Stimulated activated CD4-positive, alpha-beta T cell treated with anti-CD3 and anti-CD28 coated beads, Interleukin-15, amount 100 ng/mL, for 24 hours (primary cell): ENCODE data around the gene ARFGAP1.

Source experiments
- DNase-seq: peaks from one replicate; pipeline ENCODE4 v3.0.0-alpha.2; 2020

The ARFGAP1 gene

DNA sequence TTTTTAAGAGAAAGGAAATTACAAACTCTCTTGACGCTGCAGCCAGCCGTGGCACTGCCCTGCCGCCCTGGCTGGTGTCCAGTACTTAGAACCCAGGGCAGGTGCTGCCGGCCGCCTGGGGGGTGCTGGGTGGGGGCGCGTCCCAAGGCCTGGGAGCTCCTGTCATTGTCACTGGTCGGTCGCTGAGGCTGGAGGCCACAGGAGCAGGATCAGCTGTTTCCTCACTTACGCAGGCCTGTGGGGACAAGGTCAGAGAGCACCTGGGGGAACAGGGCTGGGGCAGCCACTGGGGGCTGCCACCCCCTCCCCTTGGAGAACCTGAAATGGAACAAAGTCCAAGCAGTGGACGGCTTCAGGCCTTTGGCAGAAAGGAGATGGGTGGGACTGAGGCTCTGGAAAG lies 31.3 kb upstream of the ARFGAP1 start:
- no peak for DNase-seq

GRCh38 chr20:63242736-63243135 lies 29.9 kb upstream of the ARFGAP1 start:
- no peak for DNase-seq

DNA sequence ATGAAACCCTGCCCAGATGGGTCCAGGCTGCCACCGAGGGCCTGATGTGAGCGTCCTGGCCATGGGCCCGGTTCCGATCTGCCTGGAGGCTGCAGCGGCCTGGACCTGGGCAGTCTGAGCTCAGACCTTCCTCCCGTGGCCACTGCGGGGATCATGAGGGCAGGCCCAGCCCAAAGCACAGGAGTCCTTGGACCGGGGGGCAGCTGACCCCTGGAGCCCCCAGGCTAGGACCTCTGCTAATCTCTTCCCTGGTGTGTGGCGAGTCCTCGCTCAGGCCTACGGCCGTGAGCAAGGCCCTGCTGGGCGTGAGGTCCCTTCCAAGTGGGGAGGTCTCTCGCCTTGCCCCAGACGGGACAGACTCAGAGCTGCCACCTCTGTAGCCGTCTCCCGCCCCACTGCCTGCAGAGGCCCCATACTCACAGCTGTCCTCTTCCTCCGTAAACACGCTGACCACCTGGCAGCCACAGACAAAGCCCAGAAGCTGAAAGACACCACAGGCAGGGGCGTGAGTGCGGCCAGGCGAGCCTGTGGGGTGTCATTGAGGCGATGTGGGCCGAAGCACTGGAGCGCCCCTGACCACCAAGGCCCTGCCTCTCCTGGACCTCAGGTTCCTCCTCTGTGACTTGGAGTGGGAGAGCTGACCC lies 28.9 kb upstream of the ARFGAP1 start:
- DNase-seq: no peak

DNA sequence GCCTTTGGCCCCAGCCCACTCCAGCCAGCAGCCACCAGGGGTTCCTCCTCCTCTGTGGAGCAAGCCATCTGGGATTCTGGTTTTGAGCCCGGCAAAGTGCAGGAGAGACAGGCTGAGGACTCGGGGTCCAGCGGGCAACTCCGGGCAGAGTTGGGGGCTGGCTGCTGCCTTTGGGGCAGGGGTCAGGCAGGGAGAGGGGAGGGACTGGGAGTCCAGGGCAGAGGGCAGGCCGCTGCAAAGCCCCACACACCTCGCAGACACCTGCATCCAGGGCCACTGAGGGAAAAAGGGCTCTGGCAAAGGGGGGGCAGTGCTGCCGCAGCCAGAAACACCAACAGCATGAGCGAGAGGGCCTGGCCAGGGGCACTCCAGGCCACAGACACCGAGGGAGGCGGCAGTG lies 28.1 kb upstream of the ARFGAP1 start:
- no peak for DNase-seq

DNA sequence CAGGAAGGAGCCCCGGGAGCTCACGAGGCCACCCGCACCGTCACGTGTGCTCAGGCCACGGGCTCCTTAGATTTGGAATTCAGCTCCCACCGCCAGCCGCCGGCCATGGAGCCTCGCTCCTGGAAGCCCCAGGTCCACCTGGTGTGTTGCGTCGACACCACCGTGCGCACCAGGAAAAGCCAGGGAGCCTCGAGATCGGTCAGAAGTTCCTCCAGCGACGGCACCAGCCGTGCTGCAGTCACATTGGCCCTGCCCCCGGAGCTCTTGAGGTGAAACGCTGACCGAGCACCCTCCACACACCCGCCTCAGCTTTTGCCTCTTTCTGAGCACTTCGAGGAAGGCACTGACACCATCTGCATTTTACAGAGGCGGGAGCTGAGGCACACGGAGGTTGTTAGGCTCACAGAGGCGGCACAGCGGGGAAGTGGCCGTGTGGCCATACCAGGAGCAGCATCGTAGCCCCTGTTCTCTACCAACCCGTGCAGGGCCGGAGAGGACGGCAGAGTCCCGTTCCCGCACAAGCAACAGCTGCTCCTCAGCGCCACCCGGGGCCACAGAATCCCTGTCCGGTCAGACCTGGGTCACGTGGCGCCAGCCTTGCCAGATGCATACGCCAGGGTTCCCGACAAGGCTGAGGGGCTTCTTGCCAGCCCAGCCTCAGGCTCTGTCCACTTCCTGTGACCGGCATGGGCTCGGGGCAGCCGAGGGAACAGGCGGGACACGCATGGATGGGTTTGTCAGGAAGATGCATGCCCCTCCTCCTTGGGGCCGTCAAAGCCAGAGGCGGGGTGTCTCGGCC lies 25.9 kb upstream of the ARFGAP1 start:
- no peak for DNase-seq

DNA sequence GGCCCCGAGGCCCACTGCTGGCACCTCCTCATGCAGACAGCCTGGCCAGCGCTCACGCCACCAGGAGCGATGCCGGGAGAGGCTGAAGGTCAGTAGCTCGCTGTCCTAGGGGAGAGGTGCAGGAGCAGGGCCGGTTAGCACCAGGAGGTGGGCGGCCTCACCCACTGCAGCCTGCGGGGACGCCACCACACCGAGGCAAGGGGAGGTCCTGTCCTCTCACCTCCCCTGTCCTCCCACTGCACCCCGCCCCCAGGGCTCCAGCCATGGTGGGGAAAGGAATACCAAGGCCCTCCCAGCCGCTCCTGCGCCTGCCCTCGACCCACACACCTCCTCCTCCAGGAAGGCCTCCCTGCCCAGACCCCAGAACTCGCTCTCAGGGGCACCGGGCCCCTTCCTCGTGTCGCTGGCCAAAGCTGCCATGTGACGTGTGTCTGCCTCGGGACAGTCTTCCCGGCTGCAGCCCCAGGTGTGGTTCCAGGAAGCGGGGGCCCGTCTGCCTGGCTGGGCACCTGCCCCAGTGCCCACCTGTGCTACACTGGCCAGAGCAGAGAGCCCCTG lies 24.9 kb upstream of the ARFGAP1 start:
- DNase-seq: no peak

- DNase-seq: no peak
Measured at GRCh38 chr20:63248835-63249591, 23.6 kb upstream of the ARFGAP1 start.

DNA sequence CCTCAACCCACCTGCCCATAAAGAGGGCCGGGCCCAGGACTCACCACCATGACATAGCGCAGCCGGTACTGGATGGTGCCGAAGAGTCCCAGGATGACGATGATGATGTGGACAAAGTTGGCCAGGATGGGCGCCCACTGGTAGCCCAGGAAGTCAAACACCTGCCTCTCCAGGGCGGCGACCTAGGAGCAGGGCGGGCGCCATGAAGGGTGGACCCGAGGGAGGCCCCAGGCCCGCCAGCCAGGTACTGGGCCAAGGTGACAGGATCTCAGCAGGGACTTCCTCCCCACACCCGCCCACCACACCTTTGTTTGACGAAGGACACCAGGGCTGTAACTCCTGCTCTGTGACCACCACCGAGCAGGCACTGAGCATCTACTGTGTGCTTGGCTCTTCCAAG lies 22.7 kb upstream of the ARFGAP1 start:
- DNase-seq: no peak

DNA sequence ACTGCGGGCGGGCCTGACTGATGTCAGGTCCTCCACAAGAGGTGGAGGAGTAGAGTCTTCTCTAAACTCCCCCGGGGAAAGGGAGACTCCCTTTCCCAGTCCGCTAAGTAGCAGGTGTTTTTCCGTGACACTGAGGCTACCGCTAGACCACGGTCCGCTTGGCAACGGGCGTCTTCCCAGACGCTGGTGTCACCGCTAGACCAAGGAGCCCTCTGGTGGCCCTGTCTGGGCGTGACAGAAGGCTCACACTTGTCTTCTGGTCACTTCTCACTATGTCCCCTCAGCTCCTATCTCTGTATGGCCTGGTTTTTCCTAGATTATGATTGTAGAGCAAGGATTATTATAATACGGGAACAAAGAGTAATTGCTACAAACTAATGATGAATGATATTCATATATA lies 21.3 kb upstream of the ARFGAP1 start:
- DNase-seq: peak; percentile 27

DNA sequence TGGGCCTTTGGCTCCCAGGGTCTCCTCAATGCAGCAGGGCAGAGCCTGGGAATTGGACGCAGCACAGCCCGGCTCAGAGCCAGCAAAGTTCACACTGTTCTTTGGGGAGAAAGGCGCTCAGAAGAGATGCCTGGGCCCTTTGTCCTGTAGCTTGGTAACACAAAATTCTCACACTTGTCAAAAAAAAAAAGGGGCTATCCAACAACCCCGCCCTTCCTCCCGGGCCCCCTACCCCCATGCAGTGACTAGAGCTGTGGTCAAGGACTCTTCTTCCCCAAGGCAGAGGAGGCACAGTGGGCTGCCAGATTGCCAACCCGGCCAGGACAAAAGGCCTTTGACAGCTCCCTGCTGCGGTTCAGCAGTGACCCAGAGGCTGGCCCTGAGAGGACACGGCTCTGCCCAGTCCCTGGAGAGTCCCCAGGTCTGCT lies 20.3 kb upstream of the ARFGAP1 start:
- DNase-seq: no peak

DNA sequence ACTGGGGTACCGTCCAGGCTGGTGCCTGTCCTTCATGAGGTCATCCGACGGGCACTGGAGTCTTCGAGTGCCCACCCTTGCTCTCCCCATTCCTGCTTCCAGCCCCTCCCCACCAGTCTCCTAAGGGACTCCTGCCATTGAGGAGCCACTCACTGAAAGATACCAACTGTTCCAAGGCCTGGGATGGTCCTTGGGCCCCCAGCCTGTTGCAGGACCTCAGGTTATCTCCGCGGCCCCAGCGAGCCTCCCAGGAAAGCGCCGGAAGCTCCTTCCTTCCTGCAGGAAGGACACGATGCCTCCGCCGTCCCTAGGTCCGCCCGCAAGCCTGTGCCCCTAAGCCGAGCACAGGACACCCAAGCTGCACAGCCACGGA lies 19.6 kb upstream of the ARFGAP1 start:
- no peak for DNase-seq

GRCh38 chr20:63253438-63254231 lies 19.0 kb upstream of the ARFGAP1 start:
- no peak for DNase-seq

- no peak for DNase-seq
Measured at GRCh38 chr20:63254232-63254605, 18.4 kb upstream of the ARFGAP1 start, which contains the start of gene NKAIN4. TSS of gene NKAIN4 (minus strand) at chr20:63254463. CDS start at chr20:63254450, 13 bp downstream.

DNA sequence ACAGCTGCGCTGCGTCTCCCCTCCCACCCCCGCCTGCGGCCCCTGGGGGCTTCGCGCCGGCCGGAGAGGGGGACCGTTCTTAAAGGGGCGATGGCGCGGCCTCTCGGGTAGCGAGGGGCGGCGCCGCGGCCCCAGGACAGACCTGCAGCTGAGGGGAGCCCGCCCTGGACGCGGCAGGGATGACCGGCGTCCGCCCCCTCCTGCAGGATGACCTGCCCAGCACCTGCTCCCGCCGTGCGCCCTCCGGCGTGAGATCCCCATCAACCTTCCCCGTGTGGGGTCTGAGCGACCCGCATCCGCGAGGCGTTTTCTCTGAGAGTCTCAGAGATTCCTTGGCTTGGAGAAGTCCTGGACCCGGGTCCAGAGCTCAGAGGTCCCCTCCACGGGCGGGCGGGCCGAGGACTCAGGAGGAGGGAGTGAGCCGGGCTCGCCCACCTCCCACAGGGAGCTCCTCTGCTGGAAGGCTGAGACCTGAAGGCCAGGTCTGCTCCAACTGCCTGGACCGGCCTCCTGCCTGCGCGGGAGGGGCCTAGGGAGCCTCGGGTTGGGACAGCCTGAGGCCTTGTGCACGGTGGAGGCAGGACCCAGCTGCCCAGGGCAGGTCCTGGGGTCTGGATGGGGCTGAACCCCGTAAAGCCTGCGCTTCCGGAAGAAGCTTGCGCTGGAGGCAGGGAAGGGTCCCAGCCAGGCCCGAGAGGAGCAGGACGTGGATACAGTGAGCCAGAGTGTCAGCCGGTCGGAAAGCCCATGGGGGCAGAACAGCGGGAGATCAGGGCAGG lies 17.8 kb upstream of the ARFGAP1 start:
- no peak for DNase-seq

DNA sequence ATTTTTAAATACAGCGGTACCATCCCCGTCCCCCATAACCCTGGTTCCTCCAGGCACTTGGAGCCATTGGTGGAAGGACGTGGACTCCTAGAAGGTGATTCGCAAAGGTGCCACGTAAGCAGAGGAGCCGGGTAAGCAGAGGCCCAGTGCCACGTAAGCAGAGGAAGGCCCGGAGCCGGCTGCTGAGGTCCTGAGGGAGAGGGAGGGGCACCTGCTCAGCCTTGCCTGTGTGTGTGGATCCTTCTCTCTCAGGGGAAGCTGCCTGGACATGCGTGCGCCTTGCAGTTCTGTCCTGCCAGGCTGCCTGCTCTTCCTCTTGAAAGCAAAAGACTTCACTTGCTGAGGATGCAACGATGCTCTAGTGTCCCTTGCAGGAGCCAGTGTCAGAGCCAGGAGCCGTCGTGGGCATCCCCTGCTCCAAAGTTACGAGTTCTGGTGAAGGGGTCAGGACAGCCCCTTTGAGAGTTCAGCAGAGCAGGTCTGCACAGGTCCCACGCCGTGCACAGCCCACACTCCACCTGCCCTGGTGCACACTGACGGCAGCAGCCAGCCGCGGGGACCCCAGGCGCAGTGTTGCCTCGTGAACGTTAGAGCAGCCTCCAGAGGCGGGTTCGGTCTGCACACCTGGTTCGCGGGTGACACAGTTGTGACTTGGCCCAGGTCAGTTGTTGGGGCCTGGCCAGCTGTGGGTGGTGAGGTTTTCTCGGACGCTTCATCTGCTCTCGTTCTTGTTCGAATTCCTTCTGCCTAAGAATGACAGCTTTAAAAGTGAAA lies 16.5 kb upstream of the ARFGAP1 start:
- DNase-seq: no peak

DNA sequence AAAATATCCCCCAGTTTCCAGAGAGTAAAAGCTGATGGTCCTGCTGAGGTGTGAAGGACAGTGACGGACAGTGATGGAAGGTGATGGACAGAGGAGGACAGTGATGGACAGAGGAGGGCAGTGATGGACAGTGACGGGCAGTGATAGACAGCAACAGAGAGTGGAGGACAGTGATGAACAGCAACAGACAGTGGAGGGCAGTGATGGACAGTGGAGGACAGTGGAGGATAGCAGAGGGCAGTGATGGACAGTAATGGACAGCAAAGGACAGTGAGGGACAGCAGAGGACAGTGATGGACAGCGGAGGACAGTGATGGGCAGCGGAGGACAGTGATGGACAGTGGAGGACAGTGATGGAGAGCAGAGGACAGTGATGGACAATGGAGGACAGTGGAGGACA lies 15.7 kb upstream of the ARFGAP1 start:
- no peak for DNase-seq

DNA sequence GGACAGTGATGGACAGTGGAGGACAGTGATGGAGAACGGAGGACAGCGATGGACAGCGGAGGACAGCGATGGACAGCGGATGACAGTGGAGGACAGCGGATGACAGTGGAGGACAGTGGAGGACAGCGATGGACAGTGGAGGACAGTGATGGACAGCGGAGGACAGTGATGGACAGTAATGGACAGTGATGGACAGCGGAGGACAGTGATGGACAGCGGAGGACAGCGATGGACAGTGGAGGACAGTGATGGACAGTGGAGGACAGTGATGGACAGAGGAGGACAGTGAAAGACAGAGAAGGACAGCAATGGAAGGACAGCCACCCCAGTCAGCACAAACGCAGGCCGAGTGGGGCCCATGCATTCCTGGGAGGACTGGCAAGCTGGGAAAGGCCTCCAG lies 15.0 kb upstream of the ARFGAP1 start:
- no peak for DNase-seq

GRCh38 chr20:63258781-63259180 lies 13.8 kb upstream of the ARFGAP1 start:
- DNase-seq: no peak

GRCh38 chr20:63259734-63260460 lies 12.7 kb upstream of the ARFGAP1 start:
- DNase-seq: no peak

- DNase-seq: no peak
Measured at GRCh38 chr20:63260521-63260920, 12.1 kb upstream of the ARFGAP1 start.
